ENCODE results near the gene CACFD1.

GRCh38 chr9:133457748-133458147 lies 2.0 kb upstream of the CACFD1 start:
- TF ChIP-seq, protein P1, sequence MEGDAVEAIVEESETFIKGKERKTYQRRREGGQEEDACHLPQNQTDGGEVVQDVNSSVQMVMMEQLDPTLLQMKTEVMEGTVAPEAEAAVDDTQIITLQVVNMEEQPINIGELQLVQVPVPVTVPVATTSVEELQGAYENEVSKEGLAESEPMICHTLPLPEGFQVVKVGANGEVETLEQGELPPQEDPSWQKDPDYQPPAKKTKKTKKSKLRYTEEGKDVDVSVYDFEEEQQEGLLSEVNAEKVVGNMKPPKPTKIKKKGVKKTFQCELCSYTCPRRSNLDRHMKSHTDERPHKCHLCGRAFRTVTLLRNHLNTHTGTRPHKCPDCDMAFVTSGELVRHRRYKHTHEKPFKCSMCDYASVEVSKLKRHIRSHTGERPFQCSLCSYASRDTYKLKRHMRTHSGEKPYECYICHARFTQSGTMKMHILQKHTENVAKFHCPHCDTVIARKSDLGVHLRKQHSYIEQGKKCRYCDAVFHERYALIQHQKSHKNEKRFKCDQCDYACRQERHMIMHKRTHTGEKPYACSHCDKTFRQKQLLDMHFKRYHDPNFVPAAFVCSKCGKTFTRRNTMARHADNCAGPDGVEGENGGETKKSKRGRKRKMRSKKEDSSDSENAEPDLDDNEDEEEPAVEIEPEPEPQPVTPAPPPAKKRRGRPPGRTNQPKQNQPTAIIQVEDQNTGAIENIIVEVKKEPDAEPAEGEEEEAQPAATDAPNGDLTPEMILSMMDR (conservative IDR thresholded peaks at IDR 0.05; ENCODE audit: low read depth, low read length) = no peak
- TF ChIP-seq EZH2 (IDR thresholded peaks at IDR 0.05; ENCODE audit: borderline replicate concordance, low read depth, low read length, poor library complexity, severe bottlenecking) = no peak
